Esophagus (tissue), 2 donors: ENCODE data around the gene FBXO31. TPM values are rescaled to one million over a fixed set of nuclear protein-coding genes. Genes with fewer than 3 reads are reported as not detected.
"Not testable (repeated sequence)": the region's sequence is repeated elsewhere in the genome, so short reads cannot be mapped to it uniquely, and the experiment has no call there.

Experiments used
- H3K27ac ChIP-seq, 2 donors: one replicate each; pipeline ENCODE4 v1.5.1; 2013; ENCODE audit warnings: low read depth in 2 of 2, mild to moderate bottlenecking in 2 of 2, inconsistent platforms in 1 of 2, low read length in 1 of 2, moderate library complexity in 1 of 2
- H3K27me3 ChIP-seq, 2 donors: one replicate each; pipeline ENCODE4 v1.6.1; 2013; ENCODE audit warnings: low read length in 2 of 2, control low read depth in 1 of 2, mild to moderate bottlenecking in 1 of 2; ENCODE audit not compliant: insufficient read depth in 2 of 2, control insufficient read depth in 1 of 2
- H3K36me3 ChIP-seq, 2 donors: one replicate each; pipeline ENCODE4 v1.6.1; 2013; ENCODE audit warnings: low read length in 1 of 2; ENCODE audit not compliant: control insufficient read depth in 2 of 2, insufficient read depth in 2 of 2
- H3K4me1 ChIP-seq, 2 donors: one replicate each; pipeline ENCODE4 v1.6.1; 2013; ENCODE audit warnings: low read length in 1 of 2; ENCODE audit not compliant: control insufficient read depth in 2 of 2, insufficient read depth in 2 of 2
- H3K4me3 ChIP-seq, 2 donors: one replicate each; pipeline ENCODE4 v1.5.1; 2013; ENCODE audit warnings: low read length in 2 of 2, mild to moderate bottlenecking in 2 of 2, low read depth in 1 of 2, moderate library complexity in 1 of 2
- H3K9me3 ChIP-seq, 2 donors: one replicate each; pipeline ENCODE4 v1.6.1; 2013; ENCODE audit warnings: mild to moderate bottlenecking in 2 of 2, low read depth in 1 of 2, low read length in 1 of 2, moderate library complexity in 1 of 2; ENCODE audit not compliant: control insufficient read depth in 2 of 2, insufficient read depth in 1 of 2
- WGBS, 2 donors: extraction: QIAGEN DNeasy Blood & Tissue Kit; methylation state at CpG; one replicate each; pipeline ENCODE4 v1.1.7; 2013; 5-methylcytosine and 5-hydroxymethylcytosine counted together
- polyA plus RNA-seq, 2 donors: library from polyadenylated mRNA; stranded (reverse); fragments of 200-250 nt; gene quantifications; one replicate each; pipeline ENCODE4 v1.2.3, GENCODE V29; 2013
- donor health status: healthy with polysubstance abuse.
- donor health status: Bipolar disorder and iron deficiency.

Gene FBXO31
- polyA plus RNA-seq, 2 donors = 10.4 to 12.5 TPM

- Histone ChIP-seq H3K27ac (peak overlapping the region in 1 of 2 donors; percentile 66), H3K4me3 (no peak overlapping the region), H3K4me1 (peaks cover 3 to 5% of the 10 kb centered on the region in 2 donors), H3K9me3 (no peaks in the 10 kb centered on the region), H3K27me3 (no peaks in the 10 kb centered on the region), H3K36me3 (no peaks in the 10 kb centered on the region)
- 77 to 87% methylated on average over 5 of the region's 5 CpGs for WGBS, 2 donors
Observed at GRCh38 chr16:87389245-87389644, 5.7 kb upstream of the FBXO31 start.

- no peaks in the 10 kb centered on the region for H3K9me3 ChIP-seq
- peak overlapping the region in 1 of 2 donors; percentile 73 for H3K27ac ChIP-seq
- H3K36me3 ChIP-seq = no peaks in the 10 kb centered on the region
- no peak overlapping the region for H3K4me3 ChIP-seq
- H3K4me1 ChIP-seq = peaks cover 3 to 5% of the 10 kb centered on the region in 2 donors
- WGBS, 2 donors = 11 to 21% methylated on average over 1 of the region's 1 CpG
- H3K27me3 ChIP-seq = no peaks in the 10 kb centered on the region
Observed at GRCh38 chr16:87388818-87389134, 5.2 kb upstream of the FBXO31 start.

- 9% methylated on average over 18 of the region's 18 CpGs for WGBS, 2 donors
- no peaks in the 10 kb centered on the region for H3K9me3 ChIP-seq
- peak overlapping the region; percentile 73 to 88 for H3K27ac ChIP-seq
- H3K27me3 ChIP-seq = no peaks in the 10 kb centered on the region
- peak overlapping the region in 1 of 2 donors; percentile 9 for H3K4me3 ChIP-seq
- no peaks in the 10 kb centered on the region for H3K36me3 ChIP-seq
- peaks cover 3 to 5% of the 10 kb centered on the region in 2 donors for H3K4me1 ChIP-seq
Observed at GRCh38 chr16:87387942-87388817, 4.6 kb upstream of the FBXO31 start.

- Histone ChIP-seq H3K4me3 (peak overlapping the region in 1 of 2 donors; percentile 62), H3K27ac (peak overlapping the region; percentile 95 to 97)
- H3K9me3 ChIP-seq, H3K36me3 ChIP-seq, H3K27me3 ChIP-seq, H3K4me1 ChIP-seq: not testable (repeated sequence)
- WGBS, 2 donors = 86% methylated on average over 12 of the region's 12 CpGs
Observed at GRCh38 chr16:87384875-87385167, 1.2 kb upstream of the FBXO31 start.

GRCh38 chr16:87384162-87384874 is 742 bp upstream of the FBXO31 start:
- H3K36me3 ChIP-seq = no peaks in the 10 kb centered on the region
- WGBS, 2 donors = 5 to 6% methylated on average over 62 to 64 of the region's 64 CpGs
- H3K27me3 ChIP-seq = no peaks in the 10 kb centered on the region
- H3K9me3 ChIP-seq = no peaks in the 10 kb centered on the region
- peak overlapping the region; percentile 62 to 80 for H3K4me3 ChIP-seq
- H3K27ac ChIP-seq = peak overlapping the region; percentile 95 to 97
- H3K4me1 ChIP-seq = peaks cover 0 to 4% of the 10 kb centered on the region in 2 donors

GRCh38 chr16:87382023-87382785 is 1.4 kb downstream of the FBXO31 start:
- WGBS, 2 donors = 13 to 14% methylated on average over 17 of the region's 17 CpGs
- Histone ChIP-seq H3K27me3 (no peaks in the 10 kb centered on the region), H3K9me3 (no peaks in the 10 kb centered on the region), H3K4me1 (peaks cover 0 to 4% of the 10 kb centered on the region in 2 donors), H3K4me3 (peak overlapping the region; percentile 62 to 80), H3K36me3 (no peaks in the 10 kb centered on the region), H3K27ac (peak overlapping the region; percentile 95 to 97)

GRCh38 chr16:87380881-87381280 is 2.7 kb downstream of the FBXO31 start:
- H3K4me3 ChIP-seq = no peak overlapping the region
- H3K27me3 ChIP-seq = no peaks in the 10 kb centered on the region
- WGBS, 2 donors = 35 to 38% methylated on average over 4 of the region's 4 CpGs
- no peaks in the 10 kb centered on the region for H3K9me3 ChIP-seq
- no peaks in the 10 kb centered on the region for H3K36me3 ChIP-seq
- peaks cover 0 to 4% of the 10 kb centered on the region in 2 donors for H3K4me1 ChIP-seq
- peak overlapping the region in 1 of 2 donors; percentile 35 for H3K27ac ChIP-seq

- Histone ChIP-seq H3K9me3 (no peaks in the 10 kb centered on the region), H3K4me1 (peaks cover 0 to 7% of the 10 kb centered on the region in 2 donors), H3K27me3 (no peaks in the 10 kb centered on the region), H3K36me3 (no peaks in the 10 kb centered on the region), H3K27ac (no peak overlapping the region), H3K4me3 (no peak overlapping the region)
- 80 to 83% methylated on average over 10 of the region's 10 CpGs for WGBS, 2 donors
Observed at GRCh38 chr16:87380403-87380802, 3.2 kb downstream of the FBXO31 start.

- H3K36me3 ChIP-seq, H3K4me1 ChIP-seq, H3K27me3 ChIP-seq, H3K4me3 ChIP-seq, H3K27ac ChIP-seq, H3K9me3 ChIP-seq: not testable (repeated sequence)
- WGBS, 2 donors = 88 to 92% methylated on average over 3 of the region's 3 CpGs
Observed at GRCh38 chr16:87379312-87379752, 4.2 kb downstream of the FBXO31 start.
